CD4-positive, alpha-beta T cell treated with Interferon gamma for 1 hour (primary cell): Measurements from ENCODE around the gene NPHS1.
"Not testable (repeated sequence)": the region's sequence is repeated elsewhere in the genome, so short reads cannot be mapped to it uniquely, and the experiment has no call there.

Experiments used
- DNase-seq: peaks from one replicate; pipeline ENCODE4 v3.0.0-alpha.2; 2020

The NPHS1 gene

GRCh38 chr19:35846038-35846668 is 6.2 kb downstream of the NPHS1 start:
- DNase-seq: no peak

GRCh38 chr19:35845215-35846037 is 6.9 kb downstream of the NPHS1 start:
- DNase-seq: no peak

- DNase-seq: no peak
Measured at GRCh38 chr19:35844482-35845214, 7.7 kb downstream of the NPHS1 start.

- DNase-seq: no peak
Measured at GRCh38 chr19:35843676-35844481, 8.4 kb downstream of the NPHS1 start.

GRCh38 chr19:35842666-35843272 is 9.5 kb downstream of the NPHS1 start:
- DNase-seq: no peak

- no peak for DNase-seq
Measured at GRCh38 chr19:35841961-35842595, 10.2 kb downstream of the NPHS1 start.

GRCh38 chr19:35836096-35836495 is 16.2 kb downstream of the NPHS1 start:
- DNase-seq: not testable (repeated sequence)

- no peak for DNase-seq
Measured at GRCh38 chr19:35833972-35834371, 18.3 kb downstream of the NPHS1 start.

- DNase-seq: no peak
Measured at GRCh38 chr19:35832054-35832453, 20.2 kb downstream of the NPHS1 start.

GRCh38 chr19:35830986-35831385 is 21.3 kb downstream of the NPHS1 start:
- no peak for DNase-seq

- DNase-seq: no peak
Measured at GRCh38 chr19:35828692-35829301, 23.5 kb downstream of the NPHS1 start.

- DNase-seq: no peak
Measured at GRCh38 chr19:35824150-35824549, 28.2 kb downstream of the NPHS1 start.

GRCh38 chr19:35822579-35822978 is 29.7 kb downstream of the NPHS1 start:
- DNase-seq: no peak

GRCh38 chr19:35818445-35818844 is 33.9 kb downstream of the NPHS1 start:
- DNase-seq: no peak

GRCh38 chr19:35816846-35817245 is 35.5 kb downstream of the NPHS1 start:
- DNase-seq: no peak

- DNase-seq: no peak
Measured at GRCh38 chr19:35816262-35816661, 36.0 kb downstream of the NPHS1 start.

GRCh38 chr19:35813043-35813890 is 39.0 kb downstream of the NPHS1 start:
- no peak for DNase-seq

GRCh38 chr19:35812220-35813042 is 39.9 kb downstream of the NPHS1 start, which contains the start of gene PRODH2:
Gene PRODH2 (minus strand): TSS chr19:35812845. CDS start chr19:35812805, 40 bp downstream.
- DNase-seq: no peak
